Colonic mucosa (tissue), 4 donors: ENCODE results near the gene PPIH. TPM values are rescaled to one million over a fixed set of nuclear protein-coding genes. Genes with fewer than 3 reads are reported as not detected.
A peak's percentile ranks its signal among the peaks of the same experiment; 100 is the strongest.
"Not testable (repeated sequence)": the region's sequence is repeated elsewhere in the genome, so short reads cannot be mapped to it uniquely, and the experiment has no call there.

Experiments
- DNase-seq: peaks from one replicate; pipeline ENCODE4 v3.0.0-alpha.2; 2020
- H3K27ac ChIP-seq: fragments of 200-600 bp; one replicate; pipeline ENCODE4 v1.8.0; 2021
- H3K27me3 ChIP-seq: fragments of 200-600 bp; one replicate; pipeline ENCODE4 v1.8.0; 2021
- H3K36me3 ChIP-seq: fragments of 200-600 bp; one replicate; pipeline ENCODE4 v1.8.0; 2021
- H3K4me1 ChIP-seq: fragments of 200-600 bp; one replicate; pipeline ENCODE4 v1.8.0; 2021; ENCODE audit warnings: mild to moderate bottlenecking
- H3K4me3 ChIP-seq: fragments of 200-600 bp; one replicate; pipeline ENCODE4 v1.8.0; 2021
- H3K9ac ChIP-seq, 2 donors: one replicate each; pipeline ENCODE4 v1.7.0; 2013; ENCODE audit warnings: control low read depth in 2 of 2, low read depth in 2 of 2, low read length in 2 of 2
- H3K9me3 ChIP-seq: fragments of 200-600 bp; one replicate; pipeline ENCODE4 v1.8.0; 2021
- CTCF ChIP-seq: fragments of 200-600 bp; IDR thresholded peaks from one replicate; pipeline ENCODE4 v1.8.0; 2022; ENCODE audit warnings: antibody characterized with exemption, mild to moderate bottlenecking
- intact Hi-C: fragments of 100-400 bp; cut with DNase I; formaldehyde crosslinking; loops from one replicate; pipeline ENCODE4 v1.14.1; 2022
- total RNA-seq, 2 donors: library from RNA; stranded (reverse); fragmentation: NEBNext Ultra II Directional in 1 of 2; extraction: Animal tissue kit (Norgen Biotek cat#: 25700) in 1 of 2; gene quantifications; one replicate each; pipeline ENCODE4 v1.2.1, GENCODE V29; 2021
- donor health status: healthy.
- donor health status: DM: no; HTN: no; CAD: no.
- donor health status: DM: no; HTN: no; CAD: no.

The PPIH gene
- total RNA-seq, 2 donors from 2014 or later = 35.0 to 70.8 TPM

DNA sequence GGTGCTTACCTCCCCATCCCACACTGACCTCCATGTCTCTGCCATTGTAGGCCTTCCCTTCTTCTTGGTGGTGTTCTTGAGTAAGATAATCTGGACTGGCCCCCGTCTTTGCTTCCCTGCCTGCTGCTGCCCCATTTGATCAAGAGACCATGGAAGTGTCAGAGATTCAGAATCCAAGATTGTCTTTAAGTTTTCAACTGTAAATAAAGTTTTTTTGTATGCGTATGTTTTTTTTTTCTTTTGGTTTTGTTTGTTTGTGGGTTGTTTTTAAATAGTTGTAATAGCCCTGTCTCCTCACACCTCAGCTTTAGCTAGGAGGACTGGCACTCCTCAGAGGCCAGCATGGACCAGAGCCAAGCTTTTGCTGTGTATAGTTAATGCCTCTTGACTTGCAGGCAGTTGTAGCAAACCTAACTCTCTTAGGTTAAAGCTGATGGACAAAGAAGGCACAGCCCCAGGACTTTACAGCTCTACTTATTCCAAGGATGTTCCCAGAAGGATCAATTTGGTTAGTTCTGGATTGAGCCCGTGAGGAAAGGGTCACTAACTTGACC lies 18.4 kb downstream of the PPIH start:
- TF ChIP-seq CTCF = no peak

GRCh38 chr1:42679364-42679983 lies 21.3 kb downstream of the PPIH start:
- peaks cover 4% of the 10 kb centered on the region for H3K4me1 ChIP-seq
- no peak for TF ChIP-seq CTCF
- no peak overlapping the region for H3K9ac ChIP-seq
- intact Hi-C loops = no loop called here
- no peaks in the 10 kb centered on the region for H3K36me3 ChIP-seq
- H3K9me3 ChIP-seq = no peaks in the 10 kb centered on the region
- no peak overlapping the region for H3K27ac ChIP-seq
- H3K4me3 ChIP-seq = no peak overlapping the region
- H3K27me3 ChIP-seq = no peaks in the 10 kb centered on the region
- DNase-seq = no peak

More for the DNA sequence above, 18.4 kb downstream of the PPIH start:
- no peak overlapping the region for H3K9ac ChIP-seq
- intact Hi-C loops = no loop called here
- no peaks in the 10 kb centered on the region for H3K27me3 ChIP-seq
- H3K27ac ChIP-seq = no peak overlapping the region
- H3K4me3 ChIP-seq = no peak overlapping the region
- H3K4me1 ChIP-seq = no peaks in the 10 kb centered on the region
- no peaks in the 10 kb centered on the region for H3K9me3 ChIP-seq
- no peak for DNase-seq
- no peaks in the 10 kb centered on the region for H3K36me3 ChIP-seq

DNA sequence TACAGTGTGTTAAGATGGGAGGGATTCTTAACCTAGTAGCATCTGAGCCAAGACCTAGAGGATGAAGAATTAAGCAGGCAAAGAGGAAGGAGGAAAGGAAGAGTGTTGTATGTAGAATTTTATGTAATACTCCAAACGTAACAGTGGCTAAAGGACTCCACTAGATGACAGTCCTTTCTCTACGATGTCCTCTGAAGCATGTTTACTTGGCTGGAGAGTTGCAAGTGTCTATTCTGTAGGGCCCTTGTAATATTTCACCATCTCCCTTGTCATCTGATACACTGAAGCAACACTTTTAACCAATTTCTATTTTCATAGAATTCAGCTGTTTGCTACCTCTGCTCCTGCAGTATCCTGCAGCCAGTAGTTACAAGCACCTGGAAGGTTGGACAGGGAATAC lies 21.8 kb downstream of the PPIH start:
- intact Hi-C loops = no loop called here
- no peak for DNase-seq
- TF ChIP-seq CTCF = no peak

GRCh38 chr1:42680921-42681683 lies 22.9 kb downstream of the PPIH start:
- peak overlapping the region; percentile 47 to 82 for H3K9ac ChIP-seq
- H3K4me1 ChIP-seq = peaks cover 14% of the 10 kb centered on the region
- intact Hi-C loops = no loop called here
- peak overlapping the region; percentile 89 for H3K4me3 ChIP-seq
- DNase-seq = peak; percentile 26
- no peaks in the 10 kb centered on the region for H3K9me3 ChIP-seq
- no peaks in the 10 kb centered on the region for H3K27me3 ChIP-seq
- H3K27ac ChIP-seq = peak overlapping the region; percentile 90
- no peaks in the 10 kb centered on the region for H3K36me3 ChIP-seq
- no peak for TF ChIP-seq CTCF

More for the DNA sequence above, 21.8 kb downstream of the PPIH start:
- Histone ChIP-seq H3K4me1 (peaks cover 10% of the 10 kb centered on the region), H3K9me3 (no peaks in the 10 kb centered on the region), H3K27ac (no peak overlapping the region), H3K36me3 (no peaks in the 10 kb centered on the region), H3K4me3 (no peak overlapping the region), H3K27me3 (no peaks in the 10 kb centered on the region), H3K9ac (no peak overlapping the region)

- TF ChIP-seq CTCF = no peak
- intact Hi-C loops = no loop called here
- peak; percentile 97 for DNase-seq
- no peaks in the 10 kb centered on the region for H3K36me3 ChIP-seq
- peak within 1 kb of the TSS; percentile 89 for H3K4me3 ChIP-seq
- no peaks in the 10 kb centered on the region for H3K9me3 ChIP-seq
- H3K27me3 ChIP-seq = no peaks in the 10 kb centered on the region
- H3K27ac ChIP-seq = peak within 1 kb of the TSS; percentile 90
- H3K9ac ChIP-seq = peak within 1 kb of the TSS; percentile 80 to 91
- peaks cover 21% of the 10 kb centered on the region for H3K4me1 ChIP-seq
These were observed 23.7 kb downstream of the PPIH start, which contains the start of gene YBX1 for GRCh38 chr1:42681741-42682483. YBX1 (plus strand) TSS chr1:42682418; CDS start chr1:42682566, 148 bp downstream.

DNA sequence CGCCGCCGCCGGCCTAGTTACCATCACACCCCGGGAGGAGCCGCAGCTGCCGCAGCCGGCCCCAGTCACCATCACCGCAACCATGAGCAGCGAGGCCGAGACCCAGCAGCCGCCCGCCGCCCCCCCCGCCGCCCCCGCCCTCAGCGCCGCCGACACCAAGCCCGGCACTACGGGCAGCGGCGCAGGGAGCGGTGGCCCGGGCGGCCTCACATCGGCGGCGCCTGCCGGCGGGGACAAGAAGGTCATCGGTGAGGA lies 24.2 kb downstream of the PPIH start:
- Histone ChIP-seq H3K4me3 (peak overlapping the region; percentile 89), H3K9ac (peak overlapping the region in 1 of 2 donors; percentile 80), H3K27ac (peak overlapping the region; percentile 90), H3K4me1 (peaks cover 23% of the 10 kb centered on the region)
- DNase-seq, H3K36me3 ChIP-seq, H3K9me3 ChIP-seq, H3K27me3 ChIP-seq, intact Hi-C loops: not testable (repeated sequence)
